AG20443 (cell line): ENCODE results near the gene ASPRV1.

Source experiments
- DNase-seq: peaks from one replicate; pipeline ENCODE4 v3.0.0; 2012; ENCODE audit warnings: low spot score, mixed read lengths

The ASPRV1 gene

DNA sequence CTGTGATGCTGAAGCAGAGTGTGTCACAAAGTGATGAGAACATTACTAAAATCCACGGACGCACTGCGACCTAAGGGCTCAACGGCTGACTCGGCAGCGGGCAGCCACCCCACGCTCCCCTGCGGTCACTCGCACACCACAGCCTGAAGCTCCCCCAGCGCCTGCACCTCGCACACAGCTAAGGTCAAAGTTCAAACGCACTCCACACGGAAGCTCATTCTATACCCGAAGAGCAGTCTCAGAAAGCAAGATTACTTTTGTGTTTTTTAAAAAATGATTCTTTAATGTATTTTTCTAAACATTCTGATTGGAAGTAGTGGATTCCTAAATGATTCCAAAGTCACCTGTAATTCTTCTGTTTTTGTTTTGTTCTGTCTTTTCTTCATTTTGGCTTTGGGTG lies 21.7 kb downstream of the ASPRV1 start:
- no peak for DNase-seq

GRCh38 chr2:69937968-69938367 lies 23.5 kb downstream of the ASPRV1 start:
- no peak for DNase-seq

DNA sequence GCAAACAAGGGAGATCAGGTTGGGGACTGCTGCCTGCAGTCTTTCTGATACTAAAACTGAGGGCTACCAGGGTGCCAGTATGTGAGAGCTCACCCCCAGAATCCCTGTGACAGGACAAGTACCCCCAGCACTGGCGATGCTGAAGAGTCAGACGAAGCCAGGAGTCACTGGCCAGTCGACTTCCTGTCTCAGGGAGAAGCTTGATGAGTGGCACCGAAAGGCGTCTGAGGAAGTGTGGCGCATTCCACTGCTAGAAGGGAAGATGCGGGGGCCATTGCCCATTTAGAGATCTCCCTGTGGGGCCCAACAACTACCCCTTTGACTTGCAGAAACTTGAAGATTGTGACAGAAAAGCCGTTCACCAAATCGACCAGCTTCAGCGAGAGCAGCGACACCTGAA lies 24.5 kb downstream of the ASPRV1 start:
- DNase-seq, result no peak

- no peak for DNase-seq
Measured at GRCh38 chr2:69935011-69935410, 26.4 kb downstream of the ASPRV1 start.

DNA sequence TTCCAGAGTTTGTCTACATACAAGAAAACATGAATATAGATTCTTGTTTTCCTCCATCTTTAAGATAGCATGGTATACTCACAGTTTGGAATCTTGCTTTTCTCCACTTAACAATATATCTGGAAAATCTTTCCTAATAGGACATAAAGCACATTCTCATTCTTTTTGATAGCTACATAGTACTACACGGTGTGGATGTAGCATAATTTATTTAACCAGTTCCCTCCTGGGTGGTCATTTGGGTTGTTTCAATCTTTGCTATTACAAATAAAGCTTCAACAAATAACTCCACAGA lies 26.9 kb downstream of the ASPRV1 start:
- DNase-seq, result no peak

DNA sequence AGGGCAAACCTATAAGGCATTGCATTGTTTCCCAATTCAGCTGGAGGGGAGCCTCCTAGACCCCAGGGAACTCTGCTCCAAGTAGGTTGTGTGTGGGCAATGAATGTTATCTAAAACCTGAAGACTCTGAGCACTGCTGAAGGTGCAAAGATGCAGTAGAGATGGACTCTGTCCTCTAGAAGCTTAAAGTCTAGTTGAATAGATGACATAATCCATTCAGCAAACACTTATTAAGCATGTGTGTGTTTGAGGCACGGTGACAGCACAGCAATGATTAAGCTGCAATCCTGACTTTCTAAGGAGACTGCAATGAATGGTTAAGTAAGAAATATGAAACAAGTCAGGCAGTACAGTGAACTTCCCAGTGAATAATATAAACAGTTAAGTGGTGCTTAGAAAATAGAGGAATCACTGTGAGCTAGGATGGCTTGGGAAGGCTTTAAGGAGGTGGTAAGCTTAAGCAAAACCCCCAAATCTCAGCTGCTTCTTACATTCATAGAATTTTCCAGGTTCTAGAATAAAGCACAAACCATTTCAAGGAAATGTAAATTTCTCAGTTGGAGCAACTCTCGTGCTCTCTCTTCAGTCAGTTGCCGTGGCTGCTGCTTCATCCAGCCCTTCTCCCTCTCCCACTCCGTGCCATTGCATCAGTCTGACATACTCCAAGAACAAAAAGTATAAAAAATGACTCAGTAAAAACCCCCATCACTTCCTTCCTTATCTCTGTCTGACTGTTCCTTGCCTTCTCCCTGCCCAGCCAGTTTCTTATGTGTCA lies 27.4 kb downstream of the ASPRV1 start:
- DNase-seq, result peak; percentile 82

GRCh38 chr2:69933254-69933828 lies 28.1 kb downstream of the ASPRV1 start:
- no peak for DNase-seq

DNA sequence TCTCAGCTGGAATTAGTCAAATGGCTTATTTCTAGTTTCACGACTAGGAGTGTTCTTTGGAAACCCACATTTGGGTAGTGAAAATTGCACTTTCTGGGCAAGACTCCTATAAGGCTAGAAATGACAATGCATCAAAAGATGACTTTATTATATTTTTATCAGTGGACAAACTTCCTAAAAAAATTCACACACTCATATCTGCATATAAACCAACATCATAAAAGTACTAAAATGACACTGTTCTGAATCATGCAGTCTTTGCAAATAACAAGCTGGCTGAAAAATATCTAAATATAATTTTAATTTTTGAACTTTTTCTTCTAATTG lies 28.9 kb downstream of the ASPRV1 start:
- DNase-seq, result no peak

GRCh38 chr2:69931832-69932595 lies 29.4 kb downstream of the ASPRV1 start:
- DNase-seq, result no peak

GRCh38 chr2:69926849-69927515 lies 34.4 kb downstream of the ASPRV1 start:
- DNase-seq, result peak; percentile 34

DNA sequence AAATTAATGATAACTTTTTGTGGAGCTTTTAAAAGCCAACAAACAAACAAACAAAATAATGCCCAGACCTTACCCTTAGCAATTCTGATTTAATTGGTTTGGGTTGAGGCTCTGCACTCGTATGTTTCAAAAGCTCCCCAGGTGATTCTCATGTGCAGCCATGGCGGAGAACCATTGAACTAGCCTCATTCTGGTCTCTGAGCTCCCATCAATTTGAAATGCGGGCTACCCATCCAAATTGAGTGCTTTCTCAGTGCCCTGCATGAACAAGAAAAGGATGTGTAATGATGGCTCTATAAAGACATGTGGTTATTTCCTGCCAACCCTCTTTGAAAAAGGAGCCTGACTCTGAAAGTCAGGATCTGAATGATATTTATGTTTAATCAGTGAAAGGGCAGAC lies 38.3 kb downstream of the ASPRV1 start:
- DNase-seq, result no peak

- no peak for DNase-seq
Measured at GRCh38 chr2:69918401-69918800, 43.0 kb downstream of the ASPRV1 start.

DNA sequence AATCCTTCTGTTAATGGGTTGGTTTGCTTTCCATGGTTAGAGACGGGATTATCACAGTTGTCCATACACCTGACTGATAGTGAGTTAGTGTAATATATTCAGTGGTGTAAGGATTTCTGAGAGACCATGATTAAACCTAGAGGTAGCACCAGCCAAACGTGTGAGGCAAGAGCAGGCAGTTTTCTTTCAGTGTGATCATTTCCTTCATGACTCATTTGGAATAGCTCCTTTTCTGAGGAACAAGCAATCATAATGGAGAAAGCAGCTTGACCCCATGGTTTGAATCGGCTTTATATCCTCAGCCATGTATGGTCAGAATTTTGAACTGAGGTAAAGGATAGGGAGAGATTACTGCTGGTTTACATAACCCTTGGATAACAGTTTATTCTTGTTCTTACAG lies 43.6 kb downstream of the ASPRV1 start:
- peak; percentile 73 for DNase-seq

- no peak for DNase-seq
Measured at GRCh38 chr2:69916106-69916505, 45.3 kb downstream of the ASPRV1 start.

- peak; percentile 17 for DNase-seq
Measured at GRCh38 chr2:69914950-69915945, 46.2 kb downstream of the ASPRV1 start, which contains the start of gene MXD1. Gene MXD1, plus strand, starts transcription at chr2:69915109. Its CDS starts 222 bp downstream, at chr2:69915331.

DNA sequence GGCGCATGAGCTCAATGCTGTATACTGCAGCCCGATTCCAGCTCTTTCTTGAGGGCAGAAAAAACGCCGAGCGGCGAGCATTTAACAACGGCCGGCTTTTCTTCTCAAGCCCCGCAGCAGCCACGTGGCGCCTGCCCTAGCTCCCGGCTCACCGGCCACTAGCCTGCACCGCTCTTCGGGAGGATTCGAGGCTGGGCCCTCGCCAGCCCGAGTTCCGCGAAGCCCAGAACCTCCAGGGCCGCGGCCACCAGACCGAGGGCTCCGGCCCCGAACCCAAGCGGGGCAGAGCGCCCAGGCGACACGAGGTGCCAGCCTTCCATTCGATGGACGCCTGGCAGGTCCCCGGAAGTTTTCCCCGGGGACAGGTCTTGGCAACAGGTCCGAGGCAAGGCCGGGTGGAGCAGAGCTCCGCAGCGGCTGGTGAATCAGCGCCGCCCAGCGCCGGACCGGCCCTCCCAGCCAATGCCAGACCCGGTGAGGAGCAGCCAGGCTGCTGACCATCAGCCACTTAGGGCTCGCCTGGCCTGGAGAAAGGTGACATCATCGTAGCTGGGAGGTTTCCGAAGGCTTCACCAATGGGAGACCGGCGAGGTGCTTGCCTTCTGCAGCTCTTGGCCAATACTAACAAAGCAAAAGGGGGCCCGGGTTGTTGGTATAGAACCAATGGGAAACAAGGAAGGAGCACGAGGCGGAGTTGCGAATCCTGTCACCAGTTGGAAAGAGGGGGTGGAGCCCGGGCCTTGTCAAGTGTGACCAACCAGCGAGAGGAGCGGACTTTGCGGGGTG lies 47.1 kb downstream of the ASPRV1 start:
- DNase-seq, result peak; percentile 97

DNA sequence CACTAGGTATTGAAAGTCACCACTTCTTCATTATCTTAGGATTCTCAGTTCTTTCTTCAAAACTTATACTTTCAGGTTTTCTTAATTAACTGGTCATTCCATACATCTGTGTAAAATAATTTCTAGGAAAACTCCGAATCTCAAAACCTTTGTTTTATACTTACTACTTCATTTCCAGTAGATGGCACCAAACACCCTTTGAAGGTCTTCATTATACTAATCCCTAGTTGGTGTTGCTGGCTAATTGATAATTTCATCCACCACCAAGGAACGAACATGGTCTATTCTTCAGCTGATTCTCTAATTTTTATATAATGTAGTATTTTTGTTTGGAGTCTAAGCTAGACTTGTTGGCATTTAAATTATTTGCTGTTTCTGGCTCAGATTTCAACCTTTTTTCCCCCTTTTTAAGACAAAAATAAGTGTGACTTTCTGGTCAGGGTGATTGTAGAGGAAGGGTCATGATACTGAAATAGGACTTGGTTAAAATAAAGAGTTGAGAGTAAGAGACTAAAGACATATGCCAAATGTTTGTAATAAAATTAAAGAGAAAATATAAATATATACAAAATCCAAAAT lies 49.4 kb downstream of the ASPRV1 start:
- DNase-seq, result no peak
